Choroid plexus epithelial cell (primary cell): ENCODE results near the gene CYTIP.

Source experiments
- DNase-seq: peaks from one replicate; pipeline ENCODE4 v3.0.0-alpha.2; 2010; ENCODE audit warnings: low read depth
- H3K4me3 ChIP-seq: 2 replicates; pipeline ENCODE4 v1.5.1; 2011; ENCODE audit warnings: low read depth, mild to moderate bottlenecking, control low read depth, low read length, moderate library complexity
- TF ChIP-seq, protein P1 (sequence below): conservative IDR thresholded peaks from 2 replicates; pipeline ENCODE4 v1.5.1; 2011; ENCODE audit warnings: low read depth, mild to moderate bottlenecking, control low read depth, inconsistent platforms, low read length, moderate library complexity

Gene CYTIP

GRCh38 chr2:157438863-157439823, 4.7 kb downstream of the CYTIP start:
- no peak overlapping the region for H3K4me3 ChIP-seq
- DNase-seq: no peak

GRCh38 chr2:157433394-157433793, 10.5 kb downstream of the CYTIP start:
- no peak overlapping the region for H3K4me3 ChIP-seq
- TF ChIP-seq, protein P1, sequence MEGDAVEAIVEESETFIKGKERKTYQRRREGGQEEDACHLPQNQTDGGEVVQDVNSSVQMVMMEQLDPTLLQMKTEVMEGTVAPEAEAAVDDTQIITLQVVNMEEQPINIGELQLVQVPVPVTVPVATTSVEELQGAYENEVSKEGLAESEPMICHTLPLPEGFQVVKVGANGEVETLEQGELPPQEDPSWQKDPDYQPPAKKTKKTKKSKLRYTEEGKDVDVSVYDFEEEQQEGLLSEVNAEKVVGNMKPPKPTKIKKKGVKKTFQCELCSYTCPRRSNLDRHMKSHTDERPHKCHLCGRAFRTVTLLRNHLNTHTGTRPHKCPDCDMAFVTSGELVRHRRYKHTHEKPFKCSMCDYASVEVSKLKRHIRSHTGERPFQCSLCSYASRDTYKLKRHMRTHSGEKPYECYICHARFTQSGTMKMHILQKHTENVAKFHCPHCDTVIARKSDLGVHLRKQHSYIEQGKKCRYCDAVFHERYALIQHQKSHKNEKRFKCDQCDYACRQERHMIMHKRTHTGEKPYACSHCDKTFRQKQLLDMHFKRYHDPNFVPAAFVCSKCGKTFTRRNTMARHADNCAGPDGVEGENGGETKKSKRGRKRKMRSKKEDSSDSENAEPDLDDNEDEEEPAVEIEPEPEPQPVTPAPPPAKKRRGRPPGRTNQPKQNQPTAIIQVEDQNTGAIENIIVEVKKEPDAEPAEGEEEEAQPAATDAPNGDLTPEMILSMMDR: no peak
- DNase-seq: no peak

More at GRCh38 chr2:157438863-157439823, 4.7 kb downstream of the CYTIP start:
- TF ChIP-seq, protein P1: no peak

GRCh38 chr2:157432475-157433106, 11.3 kb downstream of the CYTIP start:
- DNase-seq: no peak
- no peak overlapping the region for H3K4me3 ChIP-seq
- TF ChIP-seq, protein P1: no peak

- no peak overlapping the region for H3K4me3 ChIP-seq
- DNase-seq: no peak
- TF ChIP-seq, protein P1: no peak
These were observed 12.7 kb downstream of the CYTIP start for GRCh38 chr2:157431176-157431575.

DNA sequence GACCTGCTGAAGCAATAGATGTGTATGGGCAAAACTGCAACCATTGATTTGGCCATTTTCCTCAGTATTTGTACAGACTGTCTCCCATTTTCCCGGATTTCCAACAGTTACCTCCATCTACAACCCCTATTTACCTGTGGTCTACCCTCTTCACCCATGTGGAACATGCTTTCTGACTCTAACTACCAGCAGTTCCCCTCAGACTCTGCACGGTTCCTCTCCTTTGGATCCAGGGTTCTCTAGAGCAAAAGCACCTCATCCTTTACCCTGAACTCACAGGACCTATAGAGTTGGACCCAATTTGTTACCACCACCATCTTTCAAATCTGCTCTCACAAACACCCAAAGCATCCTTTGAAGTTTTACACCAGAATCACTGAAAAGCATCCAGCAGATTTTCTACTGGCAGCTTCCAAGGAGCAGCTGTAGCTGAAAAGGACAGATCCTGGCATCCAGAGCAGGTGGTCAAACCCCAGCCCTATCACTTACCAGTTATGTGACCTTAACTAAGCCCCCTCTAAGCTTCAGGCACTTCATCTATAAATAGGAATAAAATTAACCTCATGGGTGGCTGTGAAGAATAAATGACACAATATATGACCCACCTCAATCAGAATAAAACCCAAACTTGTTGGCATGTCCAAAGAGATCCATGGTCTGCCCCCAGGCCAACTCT, 15.3 kb downstream of the CYTIP start:
- DNase-seq: no peak
- TF ChIP-seq, protein P1: no peak
- no peak overlapping the region for H3K4me3 ChIP-seq

- H3K4me3 ChIP-seq: no peak overlapping the region
- TF ChIP-seq, protein P1: no peak
- DNase-seq: no peak
These were observed 16.0 kb downstream of the CYTIP start for GRCh38 chr2:157427922-157428303.
